HEK293 (cell line): ENCODE results near the gene SLC25A13.
A peak's percentile ranks its signal among the peaks of the same experiment; 100 is the strongest.

ENCODE experiments used
- CTCF ChIA-PET: fragments of 350-600 bp; formaldehyde crosslinking; extraction: SDS; loops from one replicate; lab custom pipeline; 2021; ENCODE audit warnings: antibody characterized with exemption; lab: Yijun Ruan, JAX
- POLR2A ChIA-PET: fragments of 300-600 bp; formaldehyde crosslinking; extraction: SDS; loops from one replicate; lab custom pipeline; 2020; ENCODE audit warnings: antibody characterized with exemption, inconsistent platforms; lab: Yijun Ruan, JAX
- H3K27ac ChIP-seq: fragments of 200-500 bp; sonication (Bioruptor generic); 2 replicates; pipeline ENCODE4 v1.5.1; 2014; ENCODE audit warnings: low read depth, low read length, control low read depth, inconsistent platforms; ENCODE audit errors: extremely low read depth
- H3K36me3 ChIP-seq, 2 experiments: fragments of 200-500 bp in 1 of 2; sonication (Bioruptor generic) in 1 of 2; 1 replicate in 1 of 2; 2 replicates in 1 of 2; pipeline ENCODE4 v1.5.1; 2014 to 2017; ENCODE audit warnings: inconsistent platforms in 2 of 2, low read length in 2 of 2; ENCODE audit not compliant: control insufficient read depth in 2 of 2, insufficient read depth in 1 of 2
- H3K4me1 ChIP-seq: fragments of 200-500 bp; sonication (Bioruptor generic); 2 replicates; pipeline ENCODE4 v1.5.1; 2014; ENCODE audit warnings: mild to moderate bottlenecking, low read length, inconsistent platforms; ENCODE audit not compliant: control insufficient read depth, insufficient read depth
- H3K4me3 ChIP-seq: 2 replicates; pipeline ENCODE4 v1.5.1; 2011; ENCODE audit warnings: low read depth, mild to moderate bottlenecking, control low read depth, low read length, moderate library complexity
- H3K9me3 ChIP-seq: fragments of 200-500 bp; sonication (Bioruptor generic); 2 replicates; pipeline ENCODE4 v1.5.1; 2014; ENCODE audit warnings: low read depth, low read length, inconsistent platforms; ENCODE audit not compliant: control insufficient read depth, insufficient read depth
- GLI4 ChIP-seq: fragments of 450-650 bp; formaldehyde crosslinking; IDR thresholded peaks from 2 replicates; pipeline ENCODE4 v1.5.1; 2016; ENCODE audit warnings: missing biosample characterization, missing genetic modification characterization
- HOXD13 ChIP-seq: sonication (generic); formaldehyde crosslinking; IDR thresholded peaks from 2 replicates; pipeline ENCODE4 v1.8.0; 2022; ENCODE audit warnings: missing genetic modification reagents, borderline replicate concordance
- KLF1 ChIP-seq: fragments of 450-650 bp; formaldehyde crosslinking; IDR thresholded peaks from 2 replicates; pipeline ENCODE4 v1.5.1; 2016; ENCODE audit warnings: missing biosample characterization, missing genetic modification characterization
- KLF8 ChIP-seq: fragments of 450-650 bp; formaldehyde crosslinking; IDR thresholded peaks from 2 replicates; pipeline ENCODE4 v1.5.1; 2016; ENCODE audit warnings: missing biosample characterization, missing genetic modification characterization
- MEIS1 ChIP-seq: sonication (generic); formaldehyde crosslinking; IDR thresholded peaks from 2 replicates; pipeline ENCODE4 v1.8.1; 2022; ENCODE audit warnings: missing genetic modification reagents, mild to moderate bottlenecking, borderline replicate concordance
- SCRT1 ChIP-seq: fragments of 450-650 bp; formaldehyde crosslinking; IDR thresholded peaks from 2 replicates; pipeline ENCODE4 v1.5.1; 2016; ENCODE audit warnings: missing biosample characterization, missing genetic modification characterization, borderline replicate concordance
- ZBTB20 ChIP-seq: fragments of 450-650 bp; formaldehyde crosslinking; IDR thresholded peaks from 2 replicates; pipeline ENCODE4 v1.5.1; 2016; ENCODE audit warnings: missing biosample characterization, missing genetic modification characterization
- ZFP69B ChIP-seq: fragments of 450-650 bp; formaldehyde crosslinking; IDR thresholded peaks from 2 replicates; pipeline ENCODE4 v1.5.1; 2016; ENCODE audit warnings: missing biosample characterization, missing genetic modification characterization
- ZNF175 ChIP-seq: fragments of 450-650 bp; formaldehyde crosslinking; IDR thresholded peaks from 2 replicates; pipeline ENCODE4 v1.5.1; 2016; ENCODE audit warnings: missing biosample characterization, missing genetic modification characterization
- ZNF214 ChIP-seq: fragments of 450-650 bp; formaldehyde crosslinking; IDR thresholded peaks from 2 replicates; pipeline ENCODE4 v1.5.1; 2017; ENCODE audit warnings: missing biosample characterization, mild to moderate bottlenecking, missing genetic modification characterization, borderline replicate concordance
- ZNF24 ChIP-seq: fragments of 450-650 bp; formaldehyde crosslinking; IDR thresholded peaks from 2 replicates; pipeline ENCODE4 v1.5.1; 2016; ENCODE audit warnings: missing biosample characterization, missing genetic modification characterization
- ZNF362 ChIP-seq: fragments of 450-650 bp; formaldehyde crosslinking; IDR thresholded peaks from 2 replicates; pipeline ENCODE4 v1.5.1; 2016; ENCODE audit warnings: missing biosample characterization, missing genetic modification characterization
- ZNF37A ChIP-seq: fragments of 450-650 bp; IDR thresholded peaks from 2 replicates; pipeline ENCODE4 v1.5.1; 2018; ENCODE audit warnings: missing biosample characterization, missing genetic modification characterization
- ZNF560 ChIP-seq: fragments of 450-650 bp; formaldehyde crosslinking; IDR thresholded peaks from 2 replicates; pipeline ENCODE4 v1.5.1; 2017; ENCODE audit warnings: missing biosample characterization, missing genetic modification characterization, borderline replicate concordance
- ZNF561 ChIP-seq: fragments of 450-650 bp; IDR thresholded peaks from 2 replicates; pipeline ENCODE4 v1.5.1; 2018; ENCODE audit warnings: missing biosample characterization, missing genetic modification characterization, borderline replicate concordance
- ZNF623 ChIP-seq: fragments of 450-650 bp; formaldehyde crosslinking; IDR thresholded peaks from 2 replicates; pipeline ENCODE4 v1.5.1; 2016; ENCODE audit warnings: missing biosample characterization, missing genetic modification characterization
- ZSCAN4 ChIP-seq: fragments of 450-650 bp; formaldehyde crosslinking; IDR thresholded peaks from 2 replicates; pipeline ENCODE4 v1.5.1; 2017; ENCODE audit warnings: missing biosample characterization, missing genetic modification characterization

SLC25A13 gene

GRCh38 chr7:96088579-96088978 lies 233.3 kb downstream of the SLC25A13 start (continued):
- no peak for TF ChIP-seq MEIS1 (CRISPR knock-in tag)
- TF ChIP-seq GLI4 (tag by site-specific recombination): no peak
- no peak for TF ChIP-seq ZNF24 (tag by site-specific recombination)
- no peak for TF ChIP-seq HOXD13 (CRISPR knock-in tag)
- no peak for TF ChIP-seq KLF1 (tag by site-specific recombination)
- TF ChIP-seq ZNF623 (tag by site-specific recombination): no peak
- TF ChIP-seq ZNF175 (tag by site-specific recombination): no peak
- TF ChIP-seq ZNF37A (tag by site-specific recombination): no peak

GRCh38 chr7:96085953-96086352 lies 235.9 kb downstream of the SLC25A13 start:
- Histone ChIP-seq H3K27ac (no peak overlapping the region), H3K9me3 (no peaks in the 10 kb centered on the region), H3K36me3 (no peaks in the 10 kb centered on the region), H3K4me1 (no peaks in the 10 kb centered on the region), H3K4me3 (no peak overlapping the region)
- TF ChIP-seq ZFP69B (tag by site-specific recombination): no peak
- no peak for TF ChIP-seq ZNF561 (tag by site-specific recombination)
- ChIA-PET POLR2A (no interaction called here), CTCF (interaction anchor here (0.8 kb wide), 1 partner anchor 170 kb away, joined by 4 read pairs; no protein-coding TSS in a partner anchor)

- Histone ChIP-seq H3K9me3 (no peaks in the 10 kb centered on the region), H3K36me3 (no peaks in the 10 kb centered on the region), H3K4me1 (no peaks in the 10 kb centered on the region), H3K27ac (no peak overlapping the region), H3K4me3 (no peak overlapping the region)
- TF ChIP-seq ZNF214 (no peak), ZNF362 (tag by site-specific recombination) (0 out of 2 replicates have a peak, but pooled peaks have one; percentile 21)
- ChIA-PET CTCF (interaction anchor here (0.6 to 0.8 kb wide), 3 partner anchors 13 to 179 kb away, joined by 3 to 5 read pairs (median 5); no protein-coding TSS in a partner anchor), POLR2A (no interaction called here)
Measured at GRCh38 chr7:96084881-96085553, 236.9 kb downstream of the SLC25A13 start.

- no peak for TF ChIP-seq SCRT1
- TF ChIP-seq ZNF560 (tag by site-specific recombination): no peak
- no peak for TF ChIP-seq KLF8 (tag by site-specific recombination)
- TF ChIP-seq ZSCAN4: no peak
- no peak for TF ChIP-seq GLI4 (tag by site-specific recombination)
- no peak for TF ChIP-seq ZBTB20 (tag by site-specific recombination)
- TF ChIP-seq, all 188 proteins: peak for 0
- no peaks in the 10 kb centered on the region for H3K36me3 ChIP-seq
- no peaks in the 10 kb centered on the region for H3K9me3 ChIP-seq
- no peak overlapping the region for H3K27ac ChIP-seq
- no peak overlapping the region for H3K4me3 ChIP-seq
- POLR2A ChIA-PET: no interaction called here
- H3K4me1 ChIP-seq: no peaks in the 10 kb centered on the region
- CTCF ChIA-PET: no interaction called here
Measured at GRCh38 chr7:96080027-96080426, 241.9 kb downstream of the SLC25A13 start.
